Measurements from ENCODE around the gene POLK.

GRCh38 chr5:75536147-75536546, 24.5 kb downstream of the POLK start:
- TF ChIP-seq CTCF (IDR thresholded peaks at IDR 0.05 in 8 of 11, conservative IDR thresholded peaks at IDR 0.05 in 3 of 11) (no peak), POLR2AphosphoS5 (IDR thresholded peaks at IDR 0.05) (no peak), POLR2A (IDR thresholded peaks at IDR 0.05) (no peak)
